ENCODE measurements around the gene GALNS.

Gene GALNS

GRCh38 chr16:88859381-88860091, 2.8 kb upstream of the GALNS start:
- in situ Hi-C loops (cut with MboI; ENCODE audit: low sequenced_read_pairs): no loop called here

DNA sequence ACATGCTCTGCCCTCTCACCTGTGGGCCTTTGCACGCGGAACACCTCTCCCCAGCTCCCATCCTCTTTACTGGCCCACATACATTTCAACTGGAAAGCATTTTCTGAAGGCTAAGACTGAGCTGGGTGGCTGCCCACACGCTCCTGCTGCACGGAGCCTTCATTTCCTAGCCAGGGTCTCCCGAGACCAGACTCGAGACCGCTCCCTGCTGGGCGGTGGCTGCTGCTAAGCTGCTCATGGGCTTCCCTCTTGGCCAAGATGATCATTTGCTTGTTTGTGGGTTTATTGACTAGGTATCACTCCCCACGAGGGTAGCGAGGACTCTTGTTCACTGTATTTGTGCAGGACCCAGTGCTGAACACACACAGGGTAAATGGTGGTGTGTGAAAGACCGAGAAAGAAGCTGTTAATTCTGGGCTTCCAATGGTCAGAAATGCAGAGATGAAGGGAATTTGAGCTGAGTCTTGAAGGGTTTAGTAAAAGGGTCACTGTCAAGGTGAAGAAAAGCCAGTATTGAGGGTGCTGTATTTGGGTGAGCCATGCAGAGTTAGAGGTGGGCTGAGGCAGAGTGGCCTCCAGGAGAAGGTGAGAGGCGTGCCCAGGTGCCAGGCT, 1.1 kb upstream of the GALNS start:
- in situ Hi-C loops (cut with MboI; ENCODE audit: low sequenced_read_pairs): no loop called here

DNA sequence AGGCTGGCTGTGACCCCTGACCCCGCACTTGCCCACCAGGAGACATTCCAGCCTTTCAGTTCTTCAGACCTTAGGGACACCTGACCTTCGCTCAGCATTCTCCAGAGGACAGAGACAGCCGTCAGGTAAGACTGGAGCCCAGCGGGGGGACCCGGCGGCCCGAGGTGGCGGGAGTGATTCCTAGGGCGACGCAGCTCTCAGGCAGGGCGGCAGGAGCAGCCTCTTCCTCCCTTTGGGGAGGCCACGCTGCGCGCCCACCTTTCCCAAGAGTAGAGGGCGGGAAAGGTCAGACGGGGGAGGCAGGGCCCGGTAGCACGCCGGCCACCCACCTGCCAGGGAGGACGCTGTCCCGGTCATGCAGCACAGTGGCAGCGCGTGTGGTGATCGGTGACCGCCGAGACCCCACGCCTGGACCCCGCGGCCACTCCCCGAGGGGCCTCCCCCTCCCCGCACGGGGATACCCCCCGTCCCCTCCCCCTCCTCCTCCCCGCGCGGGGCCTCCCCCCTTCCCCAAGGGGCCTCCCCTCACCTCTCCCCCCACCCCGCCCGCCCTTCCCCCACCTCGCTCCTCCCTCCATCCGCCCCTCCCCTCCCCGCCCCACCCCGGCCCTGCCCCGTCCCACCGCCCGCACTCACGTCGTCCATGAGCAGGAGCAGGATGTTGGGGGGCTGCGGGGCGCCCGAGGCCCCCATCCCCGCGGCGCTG, 472 bp downstream of the GALNS start:
- in situ Hi-C loops (cut with MboI; ENCODE audit: low sequenced_read_pairs): no loop called here

- in situ Hi-C loops (cut with MboI; ENCODE audit: low sequenced_read_pairs): no loop called here
Observed at GRCh38 chr16:88855736-88856121, 1.0 kb downstream of the GALNS start.

DNA sequence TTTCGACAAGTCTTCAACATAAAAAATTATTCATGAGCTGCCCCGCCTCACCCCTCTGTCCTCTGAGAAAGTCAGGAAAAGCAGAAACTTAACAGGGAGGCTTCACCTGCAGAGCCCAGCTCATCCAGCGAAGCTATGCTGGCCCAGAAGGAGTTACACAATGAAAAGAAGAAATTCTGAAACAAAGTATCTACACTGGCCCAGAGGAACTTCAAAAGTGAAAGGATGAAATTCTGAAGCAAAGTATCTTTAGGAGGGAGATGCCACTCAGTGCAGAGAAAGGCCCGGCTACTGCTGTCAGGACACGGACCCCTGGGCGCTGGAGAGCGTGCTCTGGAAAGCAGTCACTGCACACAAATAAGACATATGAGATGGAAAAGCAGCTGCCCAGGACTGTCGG, 1.6 kb downstream of the GALNS start:
- in situ Hi-C loops (cut with MboI; ENCODE audit: low sequenced_read_pairs): no loop called here

GRCh38 chr16:88854306-88855111, 2.2 kb downstream of the GALNS start:
- in situ Hi-C loops (cut with MboI; ENCODE audit: low sequenced_read_pairs): no loop called here

DNA sequence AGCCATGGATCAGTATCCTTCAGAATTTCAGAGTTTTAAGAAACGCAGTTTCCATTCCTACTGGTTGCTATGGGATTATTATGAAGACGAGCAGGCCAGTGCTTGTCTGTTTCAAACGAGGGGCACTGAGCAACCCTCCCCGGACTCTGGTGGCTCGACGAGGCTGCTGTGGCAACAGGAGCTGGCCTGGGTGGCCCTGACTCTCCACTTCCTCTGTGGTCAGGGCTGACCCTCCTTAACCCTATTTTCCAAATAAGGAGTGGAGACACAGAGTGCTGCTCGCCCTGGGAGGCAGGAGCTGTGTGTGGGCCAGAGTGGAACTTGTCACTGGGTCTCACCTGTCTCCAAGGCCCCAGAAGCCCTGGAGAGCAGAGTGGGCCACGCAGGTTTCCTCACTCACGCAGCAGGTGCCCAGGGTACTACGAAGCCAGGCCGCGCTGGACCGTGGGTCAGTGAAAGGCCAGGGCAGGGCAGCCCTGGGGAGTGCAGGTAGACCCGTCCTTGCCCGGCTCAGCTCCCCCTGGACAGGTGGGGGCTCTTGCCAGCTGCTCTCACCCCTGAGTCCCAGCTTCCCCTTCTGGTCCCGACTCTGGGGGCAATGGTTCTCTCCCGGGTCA, 3.3 kb downstream of the GALNS start:
- in situ Hi-C loops (cut with MboI; ENCODE audit: low sequenced_read_pairs): no loop called here

DNA sequence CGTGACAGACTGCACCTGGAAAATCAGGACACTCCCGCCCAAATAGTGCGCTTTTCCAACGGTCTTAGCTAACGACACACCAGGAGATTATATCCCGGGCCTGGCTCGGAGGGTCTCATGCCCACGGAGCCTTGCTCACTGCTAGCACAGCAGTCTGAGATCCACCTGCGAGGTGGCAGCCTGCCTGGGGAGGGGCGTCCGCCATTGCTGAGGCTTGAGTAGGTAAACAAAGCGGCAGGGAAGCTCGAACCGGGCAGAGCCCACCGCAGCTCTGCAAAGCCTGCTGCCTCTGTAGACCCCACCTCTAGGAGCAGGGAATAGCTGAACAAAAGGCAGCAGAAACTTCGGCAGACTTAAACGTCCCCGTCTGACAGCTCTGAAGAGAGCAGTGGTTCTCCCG, 5.1 kb downstream of the GALNS start:
- in situ Hi-C loops (cut with MboI; ENCODE audit: low sequenced_read_pairs): no loop called here

DNA sequence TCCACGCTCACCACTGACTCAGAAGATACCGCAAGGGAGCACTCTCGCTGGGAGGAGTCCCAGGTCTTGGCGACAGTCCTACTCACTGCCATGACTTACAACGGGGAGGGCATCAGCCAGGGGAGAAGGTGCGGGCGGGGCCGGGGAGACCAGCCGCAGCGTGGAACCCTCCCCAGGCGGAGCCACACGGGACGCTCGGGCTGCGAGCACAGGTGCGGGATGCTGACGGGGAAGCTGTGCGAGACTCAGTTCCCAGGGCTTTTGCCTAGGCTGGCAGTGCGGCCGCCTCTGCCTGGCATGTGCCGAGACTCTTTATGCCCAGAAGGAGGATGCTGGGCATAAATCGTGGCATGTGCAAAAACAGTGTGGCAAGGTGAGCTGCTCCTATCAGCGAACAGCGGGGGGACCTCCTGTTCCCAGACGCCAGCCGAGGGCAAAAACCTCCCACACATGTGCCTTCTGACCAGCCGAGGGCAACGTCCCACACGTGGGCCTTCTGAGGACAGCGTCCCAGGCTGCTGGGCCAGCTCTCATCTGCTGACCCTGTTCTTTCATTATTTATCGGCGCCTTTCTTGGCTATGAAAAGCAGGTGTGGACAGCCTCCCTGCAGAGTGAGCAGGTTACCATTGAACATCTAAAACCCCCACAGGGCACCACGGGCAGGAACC, 6.1 kb downstream of the GALNS start:
- in situ Hi-C loops (cut with MboI; ENCODE audit: low sequenced_read_pairs): no loop called here

DNA sequence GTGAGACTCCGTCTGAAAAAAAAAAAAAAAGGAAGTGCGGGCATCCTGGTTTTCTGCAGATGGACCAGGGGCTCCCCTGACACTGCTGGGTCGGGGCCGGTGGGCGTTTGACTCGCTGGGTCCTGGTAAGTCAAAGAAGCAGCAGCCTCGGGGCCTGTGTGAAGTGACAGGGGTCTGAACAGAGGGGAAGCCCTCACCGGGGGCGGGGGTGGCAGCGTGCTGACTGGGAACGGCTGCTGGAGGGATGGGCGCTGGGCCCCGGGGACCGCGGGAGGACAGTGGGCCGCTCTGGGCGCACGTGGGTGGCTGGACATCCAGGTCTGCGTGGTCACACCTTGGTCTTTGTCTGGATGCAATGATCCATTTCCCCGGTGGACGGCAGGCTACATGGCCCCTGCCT, 8.2 kb downstream of the GALNS start:
- in situ Hi-C loops (cut with MboI; ENCODE audit: low sequenced_read_pairs): no loop called here

- in situ Hi-C loops (cut with MboI; ENCODE audit: low sequenced_read_pairs): no loop called here
Observed at GRCh38 chr16:88847654-88848053, 9.1 kb downstream of the GALNS start.

- in situ Hi-C loops (cut with MboI; ENCODE audit: low sequenced_read_pairs): no loop called here
Observed at GRCh38 chr16:88846088-88846487, 10.7 kb downstream of the GALNS start.

DNA sequence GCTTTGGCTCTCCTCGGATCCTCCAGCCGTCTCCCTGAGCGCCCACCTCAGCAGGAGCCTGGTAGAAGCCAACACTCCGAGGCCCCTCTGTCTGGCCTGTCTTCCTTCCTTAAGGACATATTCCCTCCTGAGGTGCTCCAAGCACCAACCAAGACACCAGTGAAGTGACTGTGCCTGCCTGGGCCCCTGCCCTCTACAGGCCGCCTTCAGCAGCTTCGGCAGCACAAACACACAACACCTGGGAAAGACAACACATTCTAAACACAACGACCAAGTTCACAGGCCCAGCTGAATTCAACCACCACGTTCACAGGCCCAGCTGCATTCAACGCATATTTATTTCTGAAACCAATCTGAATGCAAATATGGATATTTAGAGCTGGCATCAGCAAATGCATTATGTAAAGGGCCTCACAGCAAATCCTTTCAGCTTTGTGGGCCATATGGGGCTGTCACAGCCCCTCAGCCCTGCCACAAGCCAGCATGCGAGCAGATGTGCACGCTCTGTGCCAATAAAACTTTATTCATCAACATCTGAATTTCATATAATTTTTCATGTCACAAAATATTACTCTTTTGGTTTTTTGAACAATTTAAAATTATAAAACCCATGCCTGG, 12.2 kb downstream of the GALNS start:
- in situ Hi-C loops (cut with MboI; ENCODE audit: low sequenced_read_pairs): no loop called here

- in situ Hi-C loops (cut with MboI; ENCODE audit: low sequenced_read_pairs): no loop called here
Observed at GRCh38 chr16:88843256-88843655, 13.5 kb downstream of the GALNS start.

- in situ Hi-C loops (cut with MboI; ENCODE audit: low sequenced_read_pairs): no loop called here
Observed at GRCh38 chr16:88842806-88843205, 13.9 kb downstream of the GALNS start.

DNA sequence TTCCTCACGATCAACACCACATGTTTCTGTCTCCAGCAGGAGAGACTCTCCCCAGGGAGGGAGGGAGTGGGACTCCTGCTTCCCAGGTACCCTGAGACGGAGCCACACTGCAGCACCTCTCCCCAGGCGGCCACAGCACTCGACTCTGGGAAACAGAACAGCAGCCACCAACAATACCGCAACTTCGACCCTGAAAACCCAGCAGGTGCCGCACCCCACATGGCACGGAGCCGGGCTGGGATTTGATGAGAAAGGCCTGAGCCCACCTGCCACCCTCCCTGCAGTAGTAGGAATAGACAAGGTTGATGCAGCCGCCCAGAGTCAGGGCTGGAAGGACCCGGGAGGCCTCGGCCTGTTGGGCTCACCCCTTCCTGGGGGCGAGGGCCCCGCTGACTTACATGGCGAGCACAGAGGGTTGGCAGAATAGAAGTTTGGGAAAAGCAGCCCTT, 14.4 kb downstream of the GALNS start:
- in situ Hi-C loops (cut with MboI; ENCODE audit: low sequenced_read_pairs): no loop called here

- in situ Hi-C loops (cut with MboI; ENCODE audit: low sequenced_read_pairs): no loop called here
Observed at GRCh38 chr16:88841521-88842307, 15.0 kb downstream of the GALNS start.

DNA sequence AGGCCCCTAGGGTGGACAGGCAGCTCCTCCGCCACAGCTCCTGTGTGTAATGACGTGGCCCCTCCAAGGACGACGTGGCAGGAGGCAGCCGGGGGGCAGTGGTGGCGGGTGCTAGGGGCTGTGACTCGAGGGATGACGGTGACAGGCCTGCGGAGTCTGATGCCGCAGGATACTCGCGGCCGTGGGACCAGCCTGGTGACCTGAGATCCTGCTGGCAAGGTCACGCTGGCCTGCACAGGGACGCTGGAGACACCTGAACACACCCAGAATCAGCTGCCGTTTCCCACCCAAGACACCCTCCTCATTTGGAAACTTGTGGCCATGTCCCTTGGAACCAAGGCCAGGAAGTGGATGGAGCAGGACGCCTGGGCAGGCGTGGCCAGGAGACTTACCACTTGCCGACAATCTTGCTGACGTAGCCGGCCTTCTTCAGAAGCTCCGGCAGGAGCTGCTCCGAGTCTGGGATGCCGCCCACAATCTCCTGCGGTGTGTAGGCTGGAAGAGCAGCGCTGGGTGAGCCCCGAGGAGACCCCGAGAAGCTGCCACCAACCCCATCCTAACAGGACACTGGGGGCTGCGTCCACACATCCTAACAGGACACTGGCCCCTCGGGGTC, 16.0 kb downstream of the GALNS start:
- in situ Hi-C loops (cut with MboI; ENCODE audit: low sequenced_read_pairs): no loop called here
